A673 (cell line): Measurements from ENCODE around the gene APBB1IP.

ENCODE experiments used
- CTCF ChIP-seq: fragments of 300-800, 200-600 bp; sonication (generic); conservative IDR thresholded peaks from 2 replicates; pipeline ENCODE4 v1.5.1; 2017; ENCODE audit warnings: low read depth, mild to moderate bottlenecking, antibody characterized with exemption, low read length, moderate library complexity, mixed read lengths
- EZH2 ChIP-seq: fragments of 200-600 bp; sonication (generic); IDR thresholded peaks from 2 replicates; pipeline ENCODE4 v1.6.1; 2017; ENCODE audit warnings: borderline replicate concordance, low read depth, mild to moderate bottlenecking, mixed read lengths, antibody characterized with exemption, low read length; ENCODE audit not compliant: poor library complexity, severe bottlenecking

- TF ChIP-seq CTCF (no peak), EZH2 (no peak)
These were observed 22.6 kb downstream of the APBB1IP start for GRCh38 chr10:26460736-26461135.
